CD4-positive, alpha-beta T cell (primary cell): ENCODE data around the gene PSMD3. TPM values are rescaled to one million over a fixed set of nuclear protein-coding genes. Genes with fewer than 3 reads are reported as not detected.

Experiments used
- ATAC-seq: fragments of 200-7000 bp; cut with Tn5 transposase; one replicate; pipeline ENCODE4 v1.10.0; 2022; ENCODE audit warnings: mild to moderate bottlenecking; ENCODE audit not compliant: poor library complexity
- CTCF ChIA-PET: fragments of 350-600 bp; sonication (Branson Sonifier 250); formaldehyde crosslinking; loops from one replicate; lab custom pipeline; 2021; ENCODE audit warnings: antibody characterized with exemption, inconsistent platforms; lab: Charles Lee
- POLR2A ChIA-PET: fragments of 350-600 bp; sonication (Branson Sonifier 250); formaldehyde crosslinking; loops from one replicate; lab custom pipeline; 2021; ENCODE audit warnings: antibody characterized with exemption, inconsistent platforms; lab: Charles Lee
- DNase-seq, 14 experiments: peaks; one replicate each; pipeline ENCODE4 v3.0.0-alpha.2; 2013 to 2020; ENCODE audit warnings: mixed read lengths in 2 of 14
- H3K27ac ChIP-seq, 2 donors: one replicate each; pipeline versions ENCODE4 v1.5.1 to v1.7.0; 2013; ENCODE audit warnings: low read length in 2 of 2, low read depth in 1 of 2, mild to moderate bottlenecking in 1 of 2
- H3K27me3 ChIP-seq, 2 experiments: 1 replicate in 1 of 2; 2 replicates in 1 of 2; pipeline versions ENCODE4 v1.6.1 to v1.7.0; 2013; ENCODE audit warnings: low read length in 2 of 2, control low read depth in 1 of 2, mild to moderate bottlenecking in 1 of 2, moderate library complexity in 1 of 2; ENCODE audit not compliant: insufficient read depth in 2 of 2, control insufficient read depth in 1 of 2
- H3K36me3 ChIP-seq: one replicate; pipeline ENCODE4 v1.6.1; 2013; ENCODE audit warnings: low read length, control low read depth; ENCODE audit not compliant: insufficient read depth
- H3K4me1 ChIP-seq: one replicate; pipeline ENCODE4 v1.6.1; 2013; ENCODE audit warnings: low read length, control low read depth; ENCODE audit not compliant: insufficient read depth
- H3K4me3 ChIP-seq: one replicate; pipeline ENCODE4 v1.5.1; 2013; ENCODE audit warnings: mild to moderate bottlenecking, low read length, moderate library complexity
- H3K9me3 ChIP-seq, 2 experiments: 1 replicate in 1 of 2; 2 replicates in 1 of 2; pipeline versions ENCODE4 v1.6.1 to v1.7.0; 2013; ENCODE audit warnings: low read length in 2 of 2, mild to moderate bottlenecking in 2 of 2, control low read depth in 1 of 2, moderate library complexity in 1 of 2; ENCODE audit not compliant: control insufficient read depth in 1 of 2, insufficient read depth in 1 of 2
- H3K27ac Mint-ChIP-seq: one replicate; pipeline ENCODE4 v1.8.0; 2020; ENCODE audit warnings: mixed read lengths
- H3K27me3 Mint-ChIP-seq: one replicate; pipeline ENCODE4 v1.8.0; 2021; ENCODE audit warnings: mixed read lengths
- H3K36me3 Mint-ChIP-seq: one replicate; pipeline ENCODE4 v1.8.0; 2021; ENCODE audit warnings: low read depth, mixed read lengths
- H3K4me1 Mint-ChIP-seq: one replicate; pipeline ENCODE4 v1.8.0; 2021; ENCODE audit warnings: low read depth, mixed read lengths
- H3K4me3 Mint-ChIP-seq: one replicate; pipeline ENCODE4 v1.8.0; 2020; ENCODE audit warnings: mild to moderate bottlenecking, mixed read lengths
- H3K9me3 Mint-ChIP-seq: one replicate; pipeline ENCODE4 v1.8.0; 2020; ENCODE audit warnings: mixed read lengths
- CTCF ChIP-seq: fragments of 200-600 bp; IDR thresholded peaks from one replicate; pipeline ENCODE4 v1.8.0; 2022; ENCODE audit warnings: antibody characterized with exemption, mild to moderate bottlenecking
- intact Hi-C, 2 experiments: fragments of 100-400 bp; cut with DNase I in 1 of 2; cut with micrococcal nuclease in 1 of 2; formaldehyde crosslinking; loops; one replicate each; pipeline versions ENCODE4 v1.15.1 to v1.9.0; 2023 to 2025; cut with DNase I, micrococcal nuclease
- total RNA-seq, 174 experiments: library from RNA in 2 of 174; stranded (reverse) in 2 of 174; gene quantifications; one replicate each; pipeline ENCODE4 v1.2.3 and lab custom pipeline; 2021 to 2026

The PSMD3 gene
- total RNA-seq, 2 experiments from 2014 or later = 66.7 to 71.9 TPM

DNA sequence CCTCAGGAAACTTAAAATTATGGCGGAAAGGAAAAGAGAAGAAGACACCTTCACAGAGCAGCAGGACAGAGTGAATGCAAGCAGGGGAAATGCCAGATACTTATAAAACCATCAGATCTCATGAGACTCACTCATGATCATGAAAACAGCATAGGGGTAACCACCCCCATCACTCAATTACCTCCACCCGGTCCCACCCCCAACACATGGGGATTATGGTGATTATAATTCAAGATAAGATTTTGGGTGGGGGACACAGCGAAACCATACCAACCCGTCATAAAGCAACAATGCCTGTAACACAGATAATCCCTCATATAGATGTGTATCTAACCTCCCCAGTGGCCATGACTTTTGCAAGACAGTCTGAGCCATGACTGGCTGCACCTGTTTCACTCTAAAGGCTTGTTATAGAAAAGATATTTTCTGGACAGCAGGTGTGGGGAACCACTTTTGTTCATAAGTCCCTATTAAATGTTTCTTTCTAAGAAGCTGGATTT is 24.8 kb upstream of the PSMD3 start:
- Histone ChIP-seq H3K4me3 (no peak overlapping the region), H3K9me3 (no peaks in the 10 kb centered on the region), H3K27me3 (no peaks in the 10 kb centered on the region), H3K27ac (no peak overlapping the region), H3K36me3 (no peaks in the 10 kb centered on the region), H3K4me1 (peaks cover 24% of the 10 kb centered on the region)
- DNase-seq = no peak
- no peaks in the 10 kb centered on the region for H3K36me3 Mint-ChIP-seq
- no peaks in the 10 kb centered on the region for H3K9me3 Mint-ChIP-seq
- H3K4me3 Mint-ChIP-seq = peak overlapping the region; percentile 42
- POLR2A ChIA-PET = interaction anchor here (3.6 kb wide), 1 partner anchor 25 kb away, joined by 46 read pairs; the partner anchor contains the start of gene PSMD3
- CTCF ChIA-PET = interaction anchor here (4.7 kb wide), 1 partner anchor 25 kb away, joined by 55 read pairs; the partner anchor contains the start of gene PSMD3
- peaks cover 27% of the 10 kb centered on the region for H3K4me1 Mint-ChIP-seq
- H3K27ac Mint-ChIP-seq = peak overlapping the region; percentile 21
- intact Hi-C loops = loop anchor here in 1 of 2 experiments (10.0 kb wide), 1 partner anchor 321 kb away; the partner anchor contains the start of gene STARD3
- no peak for TF ChIP-seq CTCF
- ATAC-seq = no peak
- no peaks in the 10 kb centered on the region for H3K27me3 Mint-ChIP-seq

GRCh38 chr17:39960524-39961041 is 20.0 kb upstream of the PSMD3 start:
- Mint-ChIP-seq H3K4me3 (no peak overlapping the region), H3K27ac (no peak overlapping the region), H3K9me3 (no peaks in the 10 kb centered on the region), H3K36me3 (no peaks in the 10 kb centered on the region), H3K4me1 (peaks cover 33% of the 10 kb centered on the region), H3K27me3 (no peaks in the 10 kb centered on the region)
- H3K4me1 ChIP-seq = peaks cover 35% of the 10 kb centered on the region
- no peaks in the 10 kb centered on the region for H3K9me3 ChIP-seq
- no peak overlapping the region for H3K4me3 ChIP-seq
- no peaks in the 10 kb centered on the region for H3K36me3 ChIP-seq
- CTCF ChIA-PET = no interaction called here
- DNase-seq (no peak), ATAC-seq (no peak)
- no peaks in the 10 kb centered on the region for H3K27me3 ChIP-seq
- intact Hi-C loops = loop anchor here (1.0 to 5.0 kb wide), 2 partner anchors 15 to 33 kb away; partner anchors contain the start of genes LRRC3C (in 1 of the 2) and ORMDL3 (in 1 of the 2)
- H3K27ac ChIP-seq = no peak overlapping the region
- POLR2A ChIA-PET = interaction anchor here (3.2 kb wide), 1 partner anchor 20 kb away, joined by 25 read pairs; the partner anchor contains the start of gene PSMD3
- no peak for TF ChIP-seq CTCF

- Mint-ChIP-seq H3K4me3 (no peak within 1 kb of the TSS), H3K36me3 (no peaks in the 10 kb centered on the region), H3K4me1 (peaks cover 39% of the 10 kb centered on the region), H3K9me3 (no peaks in the 10 kb centered on the region), H3K27me3 (no peaks in the 10 kb centered on the region), H3K27ac (peak within 1 kb of the TSS; percentile 56)
- ChIA-PET POLR2A (interaction anchor here (1.6 kb wide), 1 partner anchor 18 kb away, joined by 8 read pairs; the partner anchor contains the start of gene PSMD3), CTCF (interaction anchor here (0.7 to 2.2 kb wide), 3 partner anchors 18 to 228 kb away, joined by 3 to 10 read pairs (median 4); partner anchors contain the start of gene PSMD3)
- DNase-seq (peak in 3 of 14 experiments; percentile 4 to 42 (median 19)), ATAC-seq (no peak)
- Histone ChIP-seq H3K4me3 (no peak within 1 kb of the TSS), H3K4me1 (peaks cover 40% of the 10 kb centered on the region), H3K27ac (no peak within 1 kb of the TSS), H3K9me3 (no peaks in the 10 kb centered on the region), H3K36me3 (no peaks in the 10 kb centered on the region), H3K27me3 (no peaks in the 10 kb centered on the region)
- no peak for TF ChIP-seq CTCF
- intact Hi-C loops = loop anchor here in 1 of 2 experiments (5.0 kb wide), 1 partner anchor 35 kb away; the partner anchor contains the start of genes LRRC3C and ORMDL3
These were observed 17.9 kb upstream of the PSMD3 start, which contains the start of gene GSDMA for GRCh38 chr17:39962642-39963220. Gene GSDMA (plus strand): TSS chr17:39963004. CDS start chr17:39965688, 2,684 bp downstream.
